Hematopoietic multipotent progenitor cell treated with erythropoietin and hydrocortisone succinate and interleukin-3 and kit ligand, for 4 days (in vitro differentiated cells): ENCODE results near the gene AGAP1.

Experiments used
- DNase-seq: peaks from one replicate; pipeline ENCODE4 v3.0.0-alpha.2; 2015

The AGAP1 gene

GRCh38 chr2:235493775-235494715 lies at the start of gene AGAP1:
TSS of gene AGAP1 (plus strand) at chr2:235494043.
- peak; percentile 73 for DNase-seq

GRCh38 chr2:235444101-235444597 lies 49.7 kb upstream of the AGAP1 start:
- no peak for DNase-seq

DNA sequence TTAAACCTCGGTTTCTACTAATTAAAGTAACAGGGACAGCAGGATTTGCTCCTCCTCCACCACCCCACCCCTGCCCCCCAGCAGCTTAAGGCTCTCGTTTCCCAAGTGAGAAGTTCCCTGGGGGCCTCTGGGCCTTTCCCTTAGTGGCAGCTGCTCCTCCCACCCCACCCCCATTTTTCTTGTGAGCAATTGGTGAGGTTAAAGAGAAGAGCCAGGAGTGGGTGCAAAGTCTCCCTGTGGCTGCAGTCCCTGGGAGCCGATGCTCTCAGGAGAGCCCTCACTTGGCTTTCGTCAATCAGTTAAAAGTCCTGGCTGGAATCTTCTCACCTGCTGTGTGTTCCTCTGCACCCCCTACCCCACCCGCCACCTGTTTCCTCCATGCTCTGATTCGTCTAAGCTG lies 48.7 kb upstream of the AGAP1 start:
- no peak for DNase-seq

- DNase-seq = no peak
Observed at GRCh38 chr2:235446082-235446481, 47.8 kb upstream of the AGAP1 start.

- DNase-seq = no peak
Observed at GRCh38 chr2:235447210-235447609, 46.6 kb upstream of the AGAP1 start.

- no peak for DNase-seq
Observed at GRCh38 chr2:235449568-235449967, 44.3 kb upstream of the AGAP1 start.

- DNase-seq = no peak
Observed at GRCh38 chr2:235453605-235454151, 40.2 kb upstream of the AGAP1 start.

DNA sequence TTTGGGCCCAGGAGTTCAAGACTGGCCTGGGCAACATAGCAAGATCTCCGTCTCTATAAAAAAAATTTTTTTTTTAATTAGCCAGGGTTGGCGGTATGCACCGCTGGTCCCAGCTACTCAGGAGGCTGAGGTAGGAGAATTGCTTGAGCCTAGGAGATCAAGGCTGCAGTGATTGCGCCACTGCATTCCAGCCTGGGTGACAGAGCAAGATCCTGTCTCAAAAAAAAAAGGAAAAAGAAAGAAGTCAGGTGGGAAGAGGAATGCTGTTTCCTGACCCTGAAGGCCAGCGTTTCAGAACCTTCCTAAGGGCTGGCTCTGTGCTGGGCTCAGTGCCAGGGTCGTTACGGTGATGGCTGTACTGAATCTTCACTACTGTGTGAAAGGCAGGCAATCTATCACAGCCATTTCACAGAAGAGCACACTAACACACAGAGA lies 35.0 kb upstream of the AGAP1 start:
- no peak for DNase-seq

DNA sequence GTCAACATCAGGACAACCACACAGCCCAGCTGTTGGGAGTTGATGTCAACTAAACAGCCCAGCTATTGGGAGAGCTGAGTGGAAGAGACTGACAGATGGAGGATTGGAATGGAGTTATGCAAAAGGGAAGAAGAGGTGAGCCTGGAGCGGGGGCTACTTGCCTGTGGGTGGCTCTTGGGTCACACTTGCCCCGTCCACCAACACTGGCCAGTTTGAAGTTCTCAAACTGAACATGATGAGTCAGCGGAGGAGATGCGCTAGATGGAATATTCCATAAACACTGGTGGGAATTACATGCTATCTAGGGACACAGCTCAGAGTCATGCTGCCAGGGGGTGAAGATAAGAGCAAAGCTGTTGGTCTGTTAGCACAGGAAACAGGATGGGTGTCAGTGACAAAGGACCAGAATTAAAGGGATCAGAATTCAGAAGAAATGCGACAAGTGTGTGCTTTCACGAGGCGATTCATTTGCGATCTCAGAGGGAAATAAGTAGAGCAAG lies 33.2 kb upstream of the AGAP1 start:
- peak; percentile 68 for DNase-seq

GRCh38 chr2:235461763-235462414 lies 32.0 kb upstream of the AGAP1 start:
- peak; percentile 5 for DNase-seq

DNA sequence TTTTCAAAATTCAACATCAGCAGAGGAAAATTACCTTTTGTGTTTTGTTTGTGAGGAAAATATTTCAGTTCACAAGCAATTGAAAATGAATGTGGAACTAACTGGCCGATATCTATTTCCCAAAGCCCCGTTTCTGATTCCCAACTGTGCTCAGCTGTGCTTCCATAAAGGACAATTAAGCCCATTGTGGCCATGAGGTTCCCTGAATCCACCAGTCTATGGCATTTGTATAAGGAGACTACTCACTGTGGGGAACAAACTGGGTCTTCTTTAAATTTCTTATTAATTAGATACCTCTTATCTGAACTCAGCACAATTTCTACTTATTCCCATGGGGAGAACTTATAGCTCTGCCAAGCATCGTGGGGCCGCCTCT lies 31.4 kb upstream of the AGAP1 start:
- DNase-seq = no peak

GRCh38 chr2:235463893-235464292 lies 29.9 kb upstream of the AGAP1 start:
- DNase-seq = peak; percentile 14

DNA sequence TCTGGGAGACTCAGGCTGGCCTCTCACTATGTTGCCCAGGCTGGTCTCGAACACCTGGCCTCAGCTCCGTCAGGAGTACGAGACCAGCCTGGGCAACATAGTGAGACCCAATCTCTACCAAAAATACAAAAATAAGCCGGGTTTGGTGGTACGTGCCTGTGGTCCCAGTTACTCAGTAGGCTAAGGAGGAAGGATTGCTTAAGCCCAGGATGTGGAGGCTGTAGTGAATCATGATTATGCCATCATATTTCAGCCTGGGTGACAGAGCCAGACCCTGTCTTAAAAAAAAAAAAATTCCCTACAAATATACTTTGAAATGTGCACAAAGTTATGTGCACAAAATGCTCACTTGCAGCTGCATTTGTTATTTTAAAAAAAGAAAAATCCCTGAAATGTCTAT lies 26.3 kb upstream of the AGAP1 start:
- no peak for DNase-seq

GRCh38 chr2:235468978-235469655 lies 24.7 kb upstream of the AGAP1 start:
- DNase-seq = no peak

DNA sequence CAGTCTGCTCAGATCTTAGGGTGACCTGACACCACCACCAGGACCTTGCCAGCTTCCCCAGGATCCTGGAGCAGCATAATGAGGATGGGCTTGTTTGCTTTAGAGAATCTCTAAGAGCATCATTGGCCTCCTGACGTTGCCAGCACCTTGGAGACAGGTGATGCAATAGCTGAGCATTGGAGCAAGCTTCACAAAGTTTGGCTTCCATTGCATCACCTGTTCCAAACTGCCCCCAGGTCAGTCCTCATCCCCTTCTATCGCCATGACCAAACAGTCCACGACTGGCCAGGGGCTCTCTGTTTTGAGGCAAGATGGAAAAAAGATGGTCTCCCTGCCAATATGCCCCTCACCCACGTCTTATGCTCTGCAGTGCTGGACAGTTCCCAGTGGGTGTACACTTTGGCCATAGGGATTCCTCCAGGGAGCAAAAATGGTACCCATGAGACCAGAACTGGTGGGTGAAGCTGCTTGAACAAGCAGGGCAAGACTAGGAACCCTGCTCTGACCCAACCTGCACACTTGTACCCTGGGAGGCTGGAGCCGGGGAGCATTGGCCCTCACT lies 22.6 kb upstream of the AGAP1 start:
- no peak for DNase-seq

- no peak for DNase-seq
Observed at GRCh38 chr2:235472443-235472842, 21.4 kb upstream of the AGAP1 start.

DNA sequence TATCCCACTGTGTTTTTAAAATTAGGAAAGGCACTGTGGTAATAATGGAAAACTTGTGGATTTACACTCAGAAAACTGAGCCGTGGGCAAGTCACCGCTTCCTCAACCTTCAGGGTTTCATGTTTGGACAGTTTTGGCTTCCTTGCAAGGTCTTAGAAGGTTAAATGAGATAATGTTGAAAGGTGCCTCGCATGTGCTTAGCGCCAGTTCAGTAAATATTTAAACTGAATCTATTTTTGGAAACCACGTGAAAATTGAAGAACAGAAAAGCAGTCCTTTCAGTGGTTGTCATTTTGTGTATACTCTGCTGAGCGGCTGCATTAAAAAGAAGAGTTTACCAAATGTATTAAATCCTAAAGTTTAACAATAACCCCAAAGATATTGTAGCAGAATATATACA lies 15.2 kb upstream of the AGAP1 start:
- DNase-seq = no peak

GRCh38 chr2:235479604-235480003 lies 14.2 kb upstream of the AGAP1 start:
- DNase-seq = no peak

GRCh38 chr2:235480614-235481013 lies 13.2 kb upstream of the AGAP1 start:
- no peak for DNase-seq

- DNase-seq = no peak
Observed at GRCh38 chr2:235483313-235483712, 10.5 kb upstream of the AGAP1 start.

DNA sequence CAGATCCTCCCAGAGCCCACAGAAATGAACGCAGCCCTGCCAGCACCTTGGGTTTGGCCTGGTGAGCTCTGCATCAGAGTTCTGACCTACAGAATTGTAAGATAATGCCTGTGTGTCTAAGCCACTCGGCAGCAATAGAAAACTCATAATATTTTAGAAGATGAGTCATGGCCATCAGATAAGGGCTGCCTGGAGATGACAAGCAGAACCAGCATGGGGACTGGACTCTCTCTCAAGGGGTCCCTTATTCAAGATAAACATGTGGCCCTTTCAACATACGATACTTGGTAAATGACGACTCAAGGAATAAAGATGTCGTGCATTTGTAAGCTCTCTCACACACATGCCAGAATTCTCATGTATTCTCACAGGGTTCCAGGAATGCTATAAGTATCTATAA lies 8.5 kb upstream of the AGAP1 start:
- no peak for DNase-seq

DNA sequence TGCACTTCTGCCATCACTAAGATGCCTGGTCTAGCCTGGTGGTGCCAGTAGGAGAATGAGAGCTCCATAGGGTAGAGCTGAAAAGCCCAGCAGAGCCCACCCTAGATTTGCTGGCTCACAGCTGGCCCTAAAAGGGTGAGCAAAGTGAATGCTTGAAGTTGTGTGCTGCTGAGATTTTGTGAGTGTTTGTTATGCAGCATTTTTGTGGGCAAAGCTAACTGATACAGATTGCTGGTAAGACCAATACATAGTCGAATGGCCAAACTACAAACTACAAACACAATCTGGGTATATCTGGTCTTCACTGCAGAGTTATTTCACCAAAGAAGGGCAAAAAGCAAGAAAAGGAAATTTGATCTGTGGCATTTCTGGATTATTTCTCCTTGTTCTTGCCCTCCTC lies 7.1 kb upstream of the AGAP1 start:
- no peak for DNase-seq

DNA sequence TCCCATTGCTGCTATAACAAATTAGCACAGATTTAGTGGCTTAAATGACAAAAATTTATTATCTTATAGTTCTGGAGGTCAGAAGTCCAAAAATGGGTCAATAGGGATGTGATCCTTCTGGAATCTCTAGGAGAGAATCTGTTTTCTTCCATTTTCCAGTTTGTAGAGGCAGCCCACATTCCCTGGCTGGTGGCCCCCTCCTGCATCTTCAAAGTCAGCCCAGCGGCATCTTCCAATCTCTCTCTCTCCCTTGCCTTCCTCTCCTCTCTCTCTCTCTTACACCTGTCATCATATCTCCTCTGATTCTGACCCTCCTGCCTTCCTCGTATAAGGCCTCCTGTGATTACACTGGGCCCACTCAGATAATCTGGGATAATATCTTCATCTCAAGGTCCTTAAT lies 3.9 kb upstream of the AGAP1 start:
- no peak for DNase-seq
